ENCODE results near the gene AAR2.

Gene AAR2

DNA sequence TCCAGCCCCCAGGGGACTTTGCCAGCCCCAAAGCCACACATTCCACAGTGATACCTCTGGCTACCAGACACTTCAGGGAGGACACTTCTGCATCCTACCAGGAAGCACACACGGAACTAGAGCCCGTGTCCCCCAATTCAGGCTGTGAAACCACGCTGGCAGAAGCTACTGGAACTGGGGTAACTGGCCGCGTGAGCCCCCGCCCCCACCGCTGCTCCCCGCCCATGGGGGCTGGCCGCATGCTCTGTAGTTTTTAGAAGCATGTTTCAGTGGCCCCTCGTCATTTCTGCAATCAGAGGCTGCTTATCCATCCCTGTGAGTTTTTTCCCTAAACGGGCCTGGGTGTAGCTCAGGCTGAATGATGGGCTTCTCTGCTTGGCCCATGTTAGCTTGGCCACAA, 28.7 kb upstream of the AAR2 start:
- H3K23ac ChIP-seq (ENCODE audit: low read length): no peak overlapping the region
- H3K4me2 ChIP-seq (ENCODE audit: low read length): no peak overlapping the region
- H4K12ac ChIP-seq (ENCODE audit: low read depth, low read length): no peak overlapping the region
- peaks cover 2% of the 10 kb centered on the region for H3K9me3 ChIP-seq (ENCODE audit: insufficient read depth, low read depth, low read length)
- no peak overlapping the region for H3K14ac ChIP-seq (ENCODE audit: low read length)
- no peak overlapping the region for H2BK12ac ChIP-seq (ENCODE audit: low read length)
- H3K4ac ChIP-seq (ENCODE audit: low read depth, low read length): no peak overlapping the region
- no peaks in the 10 kb centered on the region for H3K79me1 ChIP-seq (ENCODE audit: low read length)
- H3K18ac ChIP-seq (ENCODE audit: low read length): no peak overlapping the region
- no peak overlapping the region for H2BK120ac ChIP-seq (ENCODE audit: insufficient read depth, low read length, poor library complexity)
- no peaks in the 10 kb centered on the region for H3K79me2 ChIP-seq (ENCODE audit: control insufficient read depth, insufficient read depth, low read length, poor library complexity)
- no peaks in the 10 kb centered on the region for H3K36me3 ChIP-seq (ENCODE audit: control insufficient read depth in 1 of 2, insufficient read depth in 2 of 2, low read length in 2 of 2)
- no peaks in the 10 kb centered on the region for H3K27me3 ChIP-seq (ENCODE audit: insufficient read depth, low read length)
- H2AFZ ChIP-seq (ENCODE audit: insufficient read depth, low read length, poor library complexity): no peak overlapping the region
- H4K8ac ChIP-seq (ENCODE audit: low read depth, low read length): no peak overlapping the region
- H3K4me1 ChIP-seq (ENCODE audit: control insufficient read depth in 1 of 2, insufficient read depth in 2 of 2, low read length in 2 of 2): no peaks in the 10 kb centered on the region
- DNase-seq: no peak
- H3K27ac ChIP-seq (ENCODE audit: low read depth, low read length): no peak overlapping the region
- H2BK5ac ChIP-seq (ENCODE audit: low read depth, low read length, poor library complexity): no peak overlapping the region
- H4K91ac ChIP-seq (ENCODE audit: low read depth, low read length): no peak overlapping the region
- H2AK5ac ChIP-seq (ENCODE audit: low read length): no peak overlapping the region
- H3K9ac ChIP-seq (ENCODE audit: low read length): no peak overlapping the region
- H3K4me3 ChIP-seq (ENCODE audit: low read depth, low read length): no peak overlapping the region
- no CpG with 5 or more reads among the region's 11 CpGs for WGBS (ENCODE audit: extremely low coverage, insufficient coverage, insufficient read length)

DNA sequence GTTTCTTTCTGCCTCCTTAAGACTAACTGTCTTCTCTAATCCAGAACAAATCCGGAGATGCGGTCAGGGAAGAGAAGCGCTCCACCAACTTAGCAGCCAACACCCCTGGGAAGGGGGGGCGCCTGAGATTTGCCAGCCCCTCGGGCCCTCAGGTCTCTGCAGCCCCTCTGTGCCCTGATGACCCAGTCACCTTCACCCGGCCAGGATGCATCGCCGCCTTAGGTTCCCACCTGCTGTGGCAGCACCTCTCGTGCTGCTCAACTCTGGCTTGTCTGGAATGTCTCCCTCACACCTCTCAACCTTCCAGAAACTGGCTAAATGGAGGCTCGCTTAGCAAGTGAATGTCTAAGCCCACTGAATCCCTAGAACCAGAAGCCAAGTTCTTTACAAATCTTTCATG, 28.0 kb upstream of the AAR2 start:
- H3K36me3 ChIP-seq (ENCODE audit: control insufficient read depth in 1 of 2, insufficient read depth in 2 of 2, low read length in 2 of 2): no peaks in the 10 kb centered on the region
- no peak overlapping the region for H4K12ac ChIP-seq (ENCODE audit: low read depth, low read length)
- no peak overlapping the region for H3K23ac ChIP-seq (ENCODE audit: low read length)
- H2AK5ac ChIP-seq (ENCODE audit: low read length): no peak overlapping the region
- no peak overlapping the region for H4K8ac ChIP-seq (ENCODE audit: low read depth, low read length)
- no peaks in the 10 kb centered on the region for H3K79me2 ChIP-seq (ENCODE audit: control insufficient read depth, insufficient read depth, low read length, poor library complexity)
- H4K91ac ChIP-seq (ENCODE audit: low read depth, low read length): no peak overlapping the region
- no peak overlapping the region for H2BK5ac ChIP-seq (ENCODE audit: low read depth, low read length, poor library complexity)
- no peak overlapping the region for H3K4ac ChIP-seq (ENCODE audit: low read depth, low read length)
- no peak overlapping the region for H2AFZ ChIP-seq (ENCODE audit: insufficient read depth, low read length, poor library complexity)
- no peak overlapping the region for H3K18ac ChIP-seq (ENCODE audit: low read length)
- H3K4me3 ChIP-seq (ENCODE audit: low read depth, low read length): no peak overlapping the region
- no peak overlapping the region for H3K9ac ChIP-seq (ENCODE audit: low read length)
- WGBS (ENCODE audit: extremely low coverage, insufficient coverage, insufficient read length): no CpG with 5 or more reads among the region's 10 CpGs
- no peak overlapping the region for H2BK12ac ChIP-seq (ENCODE audit: low read length)
- H3K27ac ChIP-seq (ENCODE audit: low read depth, low read length): no peak overlapping the region
- H3K9me3 ChIP-seq (ENCODE audit: insufficient read depth, low read depth, low read length): peaks cover 2% of the 10 kb centered on the region
- no peak overlapping the region for H3K14ac ChIP-seq (ENCODE audit: low read length)
- H3K79me1 ChIP-seq (ENCODE audit: low read length): no peaks in the 10 kb centered on the region
- DNase-seq: no peak
- H3K27me3 ChIP-seq (ENCODE audit: insufficient read depth, low read length): no peaks in the 10 kb centered on the region
- no peak overlapping the region for H2BK120ac ChIP-seq (ENCODE audit: insufficient read depth, low read length, poor library complexity)
- no peak overlapping the region for H3K4me2 ChIP-seq (ENCODE audit: low read length)
- H3K4me1 ChIP-seq (ENCODE audit: control insufficient read depth in 1 of 2, insufficient read depth in 2 of 2, low read length in 2 of 2): no peaks in the 10 kb centered on the region

DNA sequence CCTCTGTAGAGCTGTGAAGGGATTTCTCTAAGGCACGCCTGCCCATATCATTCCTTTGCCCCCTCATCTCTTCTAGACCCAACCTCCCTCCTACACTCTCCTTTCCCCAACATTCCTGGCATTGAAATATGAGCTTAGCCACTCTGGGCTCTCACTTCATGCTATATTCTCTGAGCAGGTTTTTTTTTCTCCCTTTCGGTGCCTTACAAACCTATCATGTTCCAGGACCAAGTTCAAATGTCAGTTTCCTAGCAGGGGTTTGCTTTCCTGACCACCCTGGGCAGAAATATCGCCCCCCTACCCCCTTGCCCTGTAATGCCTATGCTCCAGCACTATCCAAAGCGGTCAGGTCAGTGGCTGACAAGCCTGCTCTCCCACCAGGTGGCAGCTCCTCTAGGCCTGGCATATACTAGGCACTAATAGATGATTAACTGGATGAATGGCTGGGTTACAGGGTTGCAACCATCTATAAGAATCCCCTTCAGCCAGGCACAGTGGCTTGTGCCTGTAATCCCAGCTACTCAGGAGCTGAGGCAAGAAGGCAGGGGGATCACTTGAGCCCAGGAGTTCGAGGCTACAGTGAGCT, 25.7 kb upstream of the AAR2 start:
- Histone ChIP-seq H3K14ac (ENCODE audit: low read length) (no peak overlapping the region), H3K4me3 (ENCODE audit: low read depth, low read length) (no peak overlapping the region), H2BK12ac (ENCODE audit: low read length) (no peak overlapping the region), H3K18ac (ENCODE audit: low read length) (no peak overlapping the region), H3K79me2 (ENCODE audit: control insufficient read depth, insufficient read depth, low read length, poor library complexity) (no peaks in the 10 kb centered on the region), H3K9ac (ENCODE audit: low read length) (no peak overlapping the region), H3K23ac (ENCODE audit: low read length) (no peak overlapping the region), H2BK120ac (ENCODE audit: insufficient read depth, low read length, poor library complexity) (no peak overlapping the region), H3K27ac (ENCODE audit: low read depth, low read length) (no peak overlapping the region), H4K91ac (ENCODE audit: low read depth, low read length) (no peak overlapping the region), H4K8ac (ENCODE audit: low read depth, low read length) (no peak overlapping the region), H3K27me3 (ENCODE audit: insufficient read depth, low read length) (no peaks in the 10 kb centered on the region), H3K4me1 (ENCODE audit: control insufficient read depth in 1 of 2, insufficient read depth in 2 of 2, low read length in 2 of 2) (no peaks in the 10 kb centered on the region), H3K4me2 (ENCODE audit: low read length) (no peak overlapping the region), H2AK5ac (ENCODE audit: low read length) (no peak overlapping the region), H2BK5ac (ENCODE audit: low read depth, low read length, poor library complexity) (no peak overlapping the region), H3K36me3 (ENCODE audit: control insufficient read depth in 1 of 2, insufficient read depth in 2 of 2, low read length in 2 of 2) (no peaks in the 10 kb centered on the region), H3K79me1 (ENCODE audit: low read length) (no peaks in the 10 kb centered on the region), H2AFZ (ENCODE audit: insufficient read depth, low read length, poor library complexity) (no peak overlapping the region), H4K12ac (ENCODE audit: low read depth, low read length) (no peak overlapping the region), H3K4ac (ENCODE audit: low read depth, low read length) (no peak overlapping the region), H3K9me3 (ENCODE audit: insufficient read depth, low read depth, low read length) (peaks cover 2% of the 10 kb centered on the region)
- DNase-seq: no peak
- WGBS (ENCODE audit: extremely low coverage, insufficient coverage, insufficient read length): no CpG with 5 or more reads among the region's 5 CpGs

DNA sequence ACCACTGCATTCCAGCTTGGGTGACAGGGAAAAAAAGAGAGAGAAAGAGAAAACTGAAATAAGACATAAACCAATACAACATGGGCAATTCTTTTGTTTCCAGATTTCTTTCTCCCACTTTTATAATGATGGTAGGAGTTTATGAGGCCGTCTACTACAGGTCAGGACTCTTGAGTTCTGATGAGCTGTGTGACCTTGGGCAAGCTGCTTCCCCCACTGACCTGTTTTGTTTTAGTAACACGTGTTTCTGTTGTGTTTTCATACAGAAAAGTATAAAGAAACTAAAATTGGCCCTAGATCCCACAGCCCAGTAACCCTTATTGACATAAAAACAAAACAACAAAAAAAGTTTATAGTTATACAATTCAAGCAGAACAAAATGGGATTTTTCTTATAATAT, 22.9 kb upstream of the AAR2 start:
- Histone ChIP-seq H3K14ac (ENCODE audit: low read length) (no peak overlapping the region), H2BK12ac (ENCODE audit: low read length) (no peak overlapping the region), H4K91ac (ENCODE audit: low read depth, low read length) (no peak overlapping the region), H3K27ac (ENCODE audit: low read depth, low read length) (no peak overlapping the region), H2AK5ac (ENCODE audit: low read length) (no peak overlapping the region), H2BK120ac (ENCODE audit: insufficient read depth, low read length, poor library complexity) (no peak overlapping the region), H3K4me2 (ENCODE audit: low read length) (no peak overlapping the region), H3K4me1 (ENCODE audit: control insufficient read depth in 1 of 2, insufficient read depth in 2 of 2, low read length in 2 of 2) (no peaks in the 10 kb centered on the region), H2AFZ (ENCODE audit: insufficient read depth, low read length, poor library complexity) (no peak overlapping the region), H3K36me3 (ENCODE audit: control insufficient read depth in 1 of 2, insufficient read depth in 2 of 2, low read length in 2 of 2) (no peaks in the 10 kb centered on the region), H3K9me3 (ENCODE audit: insufficient read depth, low read depth, low read length) (peaks cover 2% of the 10 kb centered on the region), H3K9ac (ENCODE audit: low read length) (no peak overlapping the region), H3K18ac (ENCODE audit: low read length) (no peak overlapping the region), H4K8ac (ENCODE audit: low read depth, low read length) (no peak overlapping the region), H3K79me2 (ENCODE audit: control insufficient read depth, insufficient read depth, low read length, poor library complexity) (no peaks in the 10 kb centered on the region), H3K23ac (ENCODE audit: low read length) (no peak overlapping the region), H3K27me3 (ENCODE audit: insufficient read depth, low read length) (no peaks in the 10 kb centered on the region), H3K79me1 (ENCODE audit: low read length) (no peaks in the 10 kb centered on the region), H4K12ac (ENCODE audit: low read depth, low read length) (no peak overlapping the region), H3K4me3 (ENCODE audit: low read depth, low read length) (no peak overlapping the region), H2BK5ac (ENCODE audit: low read depth, low read length, poor library complexity) (no peak overlapping the region), H3K4ac (ENCODE audit: low read depth, low read length) (no peak overlapping the region)
- WGBS (ENCODE audit: extremely low coverage, insufficient coverage, insufficient read length): no CpG with 5 or more reads among the region's 2 CpGs
- DNase-seq: no peak
